Measurements from ENCODE around the gene MGST2.

The MGST2 gene

GRCh38 chr4:139740121-139740520, 74.5 kb downstream of the MGST2 start:
- Histone ChIP-seq H3K27me3 (ENCODE audit: insufficient read depth, poor library complexity, severe bottlenecking) (no peaks in the 10 kb centered on the region), H3K4me3 (ENCODE audit: severe bottlenecking) (no peak overlapping the region), H3K27ac (ENCODE audit: poor library complexity, severe bottlenecking) (no peak overlapping the region), H3K36me3 (ENCODE audit: low read depth) (no peaks in the 10 kb centered on the region), H3K9me3 (ENCODE audit: severe bottlenecking) (no peaks in the 10 kb centered on the region), H3K4me1 (ENCODE audit: insufficient read depth, poor library complexity, severe bottlenecking) (peaks cover 4% of the 10 kb centered on the region)
- DNase-seq (ENCODE audit: low spot score), result no peak
- TF ChIP-seq CTCF (IDR thresholded peaks at IDR 0.05; ENCODE audit: poor library complexity, severe bottlenecking), result no peak
- ATAC-seq (ENCODE audit: low read depth), result peak; percentile 15; the same call in 1 of the 3 replicates

GRCh38 chr4:139740531-139741041, 75.0 kb downstream of the MGST2 start:
- H3K36me3 ChIP-seq (ENCODE audit: low read depth), result no peaks in the 10 kb centered on the region
- ATAC-seq (ENCODE audit: low read depth) (peak; percentile 89), DNase-seq (ENCODE audit: low spot score) (no peak)
- no peak overlapping the region for H3K4me3 ChIP-seq (ENCODE audit: severe bottlenecking)
- H3K9me3 ChIP-seq (ENCODE audit: severe bottlenecking), result no peaks in the 10 kb centered on the region
- peaks cover 4% of the 10 kb centered on the region for H3K4me1 ChIP-seq (ENCODE audit: insufficient read depth, poor library complexity, severe bottlenecking)
- TF ChIP-seq CTCF (IDR thresholded peaks at IDR 0.05; ENCODE audit: poor library complexity, severe bottlenecking), result peak; percentile 28
- no peak overlapping the region for H3K27ac ChIP-seq (ENCODE audit: poor library complexity, severe bottlenecking)
- H3K27me3 ChIP-seq (ENCODE audit: insufficient read depth, poor library complexity, severe bottlenecking), result no peaks in the 10 kb centered on the region

- Histone ChIP-seq H3K27ac (ENCODE audit: poor library complexity, severe bottlenecking) (no peak overlapping the region), H3K36me3 (ENCODE audit: low read depth) (no peaks in the 10 kb centered on the region), H3K9me3 (ENCODE audit: severe bottlenecking) (no peaks in the 10 kb centered on the region), H3K4me1 (ENCODE audit: insufficient read depth, poor library complexity, severe bottlenecking) (peaks cover 4% of the 10 kb centered on the region), H3K27me3 (ENCODE audit: insufficient read depth, poor library complexity, severe bottlenecking) (no peaks in the 10 kb centered on the region), H3K4me3 (ENCODE audit: severe bottlenecking) (no peak overlapping the region)
- DNase-seq (ENCODE audit: low spot score) (no peak), ATAC-seq (ENCODE audit: low read depth) (no peak)
- no peak for TF ChIP-seq CTCF (IDR thresholded peaks at IDR 0.05; ENCODE audit: poor library complexity, severe bottlenecking)
Measured at GRCh38 chr4:139743027-139743426, 77.4 kb downstream of the MGST2 start.

GRCh38 chr4:139744232-139744631, 78.6 kb downstream of the MGST2 start:
- H3K36me3 ChIP-seq (ENCODE audit: low read depth), result no peaks in the 10 kb centered on the region
- no peak for ATAC-seq (ENCODE audit: low read depth)
- DNase-seq (ENCODE audit: low spot score), result no peak
- H3K27ac ChIP-seq (ENCODE audit: poor library complexity, severe bottlenecking), result no peak overlapping the region
- no peaks in the 10 kb centered on the region for H3K27me3 ChIP-seq (ENCODE audit: insufficient read depth, poor library complexity, severe bottlenecking)
- H3K9me3 ChIP-seq (ENCODE audit: severe bottlenecking), result no peaks in the 10 kb centered on the region
- H3K4me3 ChIP-seq (ENCODE audit: severe bottlenecking), result no peak overlapping the region
- peaks cover 4% of the 10 kb centered on the region for H3K4me1 ChIP-seq (ENCODE audit: insufficient read depth, poor library complexity, severe bottlenecking)
- no peak for TF ChIP-seq CTCF (IDR thresholded peaks at IDR 0.05; ENCODE audit: poor library complexity, severe bottlenecking)

- Histone ChIP-seq H3K27ac (ENCODE audit: poor library complexity, severe bottlenecking) (no peak overlapping the region), H3K36me3 (ENCODE audit: low read depth) (no peaks in the 10 kb centered on the region), H3K4me1 (ENCODE audit: insufficient read depth, poor library complexity, severe bottlenecking) (peaks cover 4% of the 10 kb centered on the region), H3K4me3 (ENCODE audit: severe bottlenecking) (no peak overlapping the region), H3K9me3 (ENCODE audit: severe bottlenecking) (no peaks in the 10 kb centered on the region), H3K27me3 (ENCODE audit: insufficient read depth, poor library complexity, severe bottlenecking) (no peaks in the 10 kb centered on the region)
- DNase-seq (ENCODE audit: low spot score) (no peak), ATAC-seq (ENCODE audit: low read depth) (no peak)
- no peak for TF ChIP-seq CTCF (IDR thresholded peaks at IDR 0.05; ENCODE audit: poor library complexity, severe bottlenecking)
Measured at GRCh38 chr4:139745111-139745639, 79.6 kb downstream of the MGST2 start.
